ENCODE results near the gene HSPA1B.
"Not testable (repeated sequence)": the region's sequence is repeated elsewhere in the genome, so short reads cannot be mapped to it uniquely, and the experiment has no call there.

Gene HSPA1B

DNA sequence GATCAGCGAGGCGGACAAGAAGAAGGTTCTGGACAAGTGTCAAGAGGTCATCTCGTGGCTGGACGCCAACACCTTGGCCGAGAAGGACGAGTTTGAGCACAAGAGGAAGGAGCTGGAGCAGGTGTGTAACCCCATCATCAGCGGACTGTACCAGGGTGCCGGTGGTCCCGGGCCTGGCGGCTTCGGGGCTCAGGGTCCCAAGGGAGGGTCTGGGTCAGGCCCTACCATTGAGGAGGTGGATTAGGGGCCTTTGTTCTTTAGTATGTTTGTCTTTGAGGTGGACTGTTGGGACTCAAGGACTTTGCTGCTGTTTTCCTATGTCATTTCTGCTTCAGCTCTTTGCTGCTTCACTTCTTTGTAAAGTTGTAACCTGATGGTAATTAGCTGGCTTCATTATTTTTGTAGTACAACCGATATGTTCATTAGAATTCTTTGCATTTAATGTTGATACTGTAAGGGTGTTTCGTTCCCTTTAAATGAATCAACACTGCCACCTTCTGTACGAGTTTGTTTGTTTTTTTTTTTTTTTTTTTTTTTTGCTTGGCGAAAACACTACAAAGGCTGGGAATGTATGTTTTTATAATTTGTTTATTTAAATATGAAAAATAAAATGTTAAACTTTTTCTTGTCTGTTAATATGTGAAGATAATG lies 2.2 kb downstream of the HSPA1B start:
- DNase-seq (ENCODE audit: low read depth), result no peak

DNA sequence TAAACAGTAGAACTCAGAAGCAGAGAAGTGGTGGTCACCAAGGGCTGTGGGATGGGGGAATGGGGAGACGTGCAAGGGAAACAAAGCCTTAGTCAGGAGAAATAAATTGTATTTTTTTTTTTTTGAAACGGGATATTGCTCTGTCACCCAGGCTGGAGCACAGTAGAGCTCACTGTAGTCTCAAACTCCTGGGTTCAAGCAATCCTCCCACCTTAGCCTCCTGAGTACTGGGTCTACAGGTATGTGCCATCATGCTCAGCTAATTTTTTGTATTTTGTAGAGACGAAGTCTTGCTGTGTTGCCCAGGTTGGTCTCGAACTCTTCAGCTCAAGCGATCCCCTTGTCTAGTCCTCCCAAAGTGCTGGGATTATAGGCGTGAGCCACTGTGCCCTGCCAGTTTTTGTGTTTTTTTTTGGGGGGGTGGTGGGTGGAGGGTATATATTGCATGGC lies 3.4 kb downstream of the HSPA1B start:
- DNase-seq (ENCODE audit: low read depth), result no peak

- no peak for DNase-seq (ENCODE audit: low read depth)
Observed at GRCh38 chr6:31831350-31832215, 4.0 kb downstream of the HSPA1B start.

- peak; percentile 61 for DNase-seq (ENCODE audit: low read depth)
Observed at GRCh38 chr6:31834367-31835250, 7.1 kb downstream of the HSPA1B start.

DNA sequence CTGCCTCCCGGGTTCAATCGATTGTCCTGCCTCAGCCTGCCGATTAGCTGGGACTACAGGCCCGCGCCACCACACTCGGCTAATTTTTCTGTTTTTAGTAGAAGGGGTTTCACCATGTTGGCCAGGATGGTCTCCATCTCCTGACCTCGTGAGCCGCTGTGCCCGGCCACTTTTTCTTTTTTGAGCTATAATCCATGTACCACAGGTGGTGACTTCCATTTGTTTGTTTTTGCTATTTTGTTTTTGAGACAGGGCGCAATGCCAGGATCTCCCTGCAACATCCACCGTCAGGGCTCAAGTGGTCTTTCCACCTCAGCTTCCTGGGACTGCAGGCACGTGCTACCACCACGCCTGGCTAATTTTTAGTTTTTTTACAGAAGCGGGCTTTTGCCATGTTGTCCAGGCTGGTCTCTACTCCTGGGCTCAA lies 8.5 kb downstream of the HSPA1B start:
- no peak for DNase-seq (ENCODE audit: low read depth)

DNA sequence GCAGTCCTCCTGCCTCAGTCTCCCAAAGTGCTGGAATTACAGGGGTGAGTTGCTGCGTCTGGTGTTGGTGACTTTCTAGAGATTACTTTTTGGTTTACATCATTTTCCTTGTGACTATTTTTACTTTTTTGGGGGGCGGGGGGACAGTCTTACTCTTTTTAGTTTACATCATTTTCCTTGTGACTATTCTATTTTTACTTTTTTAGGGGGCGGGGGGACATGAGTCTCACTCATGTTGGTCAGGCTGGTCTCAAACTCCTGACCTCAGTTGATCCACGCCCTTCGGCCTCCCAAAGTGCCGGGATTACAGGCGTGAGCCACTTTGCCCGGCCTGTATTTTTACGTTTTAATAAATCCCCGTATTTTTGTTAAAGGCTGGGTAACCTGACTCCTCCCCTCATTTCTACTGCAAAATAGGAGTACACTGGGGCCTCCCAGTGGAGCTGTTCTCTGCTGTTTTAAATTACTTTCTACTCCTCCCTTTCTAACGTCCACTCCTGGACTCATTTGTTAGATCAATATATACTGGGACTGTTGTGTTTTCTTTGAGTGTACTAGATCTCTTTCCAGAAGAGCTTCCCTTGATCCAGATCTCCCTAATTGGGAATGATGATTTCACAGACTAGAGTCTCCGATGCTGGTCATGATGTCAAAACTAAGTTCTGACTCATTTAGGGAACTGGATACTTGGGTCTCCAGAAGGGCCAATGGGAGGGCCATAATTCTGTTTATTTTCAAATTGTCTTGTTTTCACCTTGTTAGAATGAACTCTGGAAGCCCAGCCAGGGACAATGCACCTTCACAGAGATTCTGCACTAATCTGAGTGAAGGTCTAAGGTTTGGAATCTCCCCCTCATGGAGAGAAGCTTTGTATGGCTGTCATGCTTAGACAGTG lies 9.2 kb downstream of the HSPA1B start:
- DNase-seq (ENCODE audit: low read depth), result no peak

DNA sequence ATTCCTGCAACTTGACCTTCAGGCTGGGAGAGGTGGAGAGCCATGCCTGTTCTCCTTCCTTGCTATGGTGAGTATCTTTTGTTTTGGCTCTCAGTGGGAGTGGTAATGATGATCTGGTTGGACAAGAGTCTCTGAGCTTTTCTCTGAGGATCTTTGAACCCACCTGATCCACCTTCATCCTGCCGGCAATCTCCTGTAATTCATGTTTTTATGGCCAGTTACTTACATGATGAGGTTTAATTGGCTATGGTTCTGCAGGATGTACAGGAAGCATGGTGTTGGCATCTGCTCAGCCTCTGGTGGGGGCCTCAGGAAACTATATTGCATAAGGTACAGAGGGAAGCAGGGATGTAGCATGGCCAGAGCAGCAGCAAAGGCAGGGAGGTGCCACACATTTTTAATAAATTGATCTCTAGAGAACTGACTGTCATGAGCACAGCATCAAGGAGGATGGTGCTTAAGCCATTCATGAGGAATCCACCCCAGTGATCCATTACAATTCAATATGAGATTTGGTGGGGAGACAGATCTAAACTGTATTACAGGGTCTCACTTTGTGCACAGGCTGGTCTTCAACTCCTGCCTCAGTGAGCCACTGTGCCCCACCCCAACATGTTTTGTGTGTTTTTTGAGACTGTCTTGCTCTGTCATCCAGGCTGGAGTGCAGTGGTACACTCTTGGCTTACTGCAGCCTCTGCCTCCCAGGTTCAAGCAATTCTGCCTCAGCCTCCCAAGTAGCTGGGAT lies 10.0 kb downstream of the HSPA1B start:
- no peak for DNase-seq (ENCODE audit: low read depth)

DNA sequence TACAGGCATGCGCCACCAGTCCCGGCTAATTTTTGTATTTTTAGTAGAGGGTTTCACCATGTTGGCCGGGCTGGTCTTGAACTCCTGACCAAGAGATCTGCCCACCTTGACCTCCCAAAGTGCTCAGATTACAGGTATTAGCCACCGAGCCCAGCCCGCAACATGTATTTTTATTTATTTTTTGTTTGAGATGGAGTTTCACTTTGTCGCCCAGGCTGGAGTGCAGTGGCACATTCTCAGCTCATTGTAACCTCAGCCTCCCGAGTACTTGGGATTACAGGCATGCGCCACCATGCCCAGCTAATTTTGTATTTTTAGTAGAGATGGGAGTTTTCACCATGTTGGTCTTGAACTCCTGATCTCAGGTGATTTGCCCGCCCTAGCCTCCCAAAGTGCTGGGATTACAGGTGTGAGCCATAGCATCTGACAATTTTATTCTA lies 10.6 kb downstream of the HSPA1B start:
- not testable (repeated sequence) for DNase-seq (ENCODE audit: low read depth)

GRCh38 chr6:31838968-31839367 lies 11.4 kb downstream of the HSPA1B start:
- no peak for DNase-seq (ENCODE audit: low read depth)

- DNase-seq (ENCODE audit: low read depth), result not testable (repeated sequence)
Observed at GRCh38 chr6:31839779-31840126, 12.2 kb downstream of the HSPA1B start.

- no peak for DNase-seq (ENCODE audit: low read depth)
Observed at GRCh38 chr6:31842053-31842452, 14.5 kb downstream of the HSPA1B start.

DNA sequence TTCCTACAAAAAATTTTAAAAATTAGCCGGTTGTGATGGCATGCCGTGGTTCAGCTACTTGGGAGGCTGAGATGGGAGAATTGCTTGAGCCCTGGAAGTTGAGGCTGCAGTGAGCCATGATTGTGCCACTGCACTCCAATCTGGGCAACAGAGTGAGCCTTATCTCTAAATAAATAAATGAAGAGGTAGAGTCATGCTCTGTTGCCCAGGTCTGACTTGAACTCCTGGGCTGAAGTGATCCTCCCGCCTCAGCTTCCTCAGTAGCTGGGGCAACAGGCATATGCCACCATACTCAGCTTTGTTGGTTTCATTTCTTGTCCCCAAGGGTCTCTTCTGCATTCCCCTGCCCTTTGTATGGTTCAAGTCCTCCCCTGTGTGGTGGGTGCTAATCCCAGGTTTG lies 17.0 kb downstream of the HSPA1B start:
- no peak for DNase-seq (ENCODE audit: low read depth)

DNA sequence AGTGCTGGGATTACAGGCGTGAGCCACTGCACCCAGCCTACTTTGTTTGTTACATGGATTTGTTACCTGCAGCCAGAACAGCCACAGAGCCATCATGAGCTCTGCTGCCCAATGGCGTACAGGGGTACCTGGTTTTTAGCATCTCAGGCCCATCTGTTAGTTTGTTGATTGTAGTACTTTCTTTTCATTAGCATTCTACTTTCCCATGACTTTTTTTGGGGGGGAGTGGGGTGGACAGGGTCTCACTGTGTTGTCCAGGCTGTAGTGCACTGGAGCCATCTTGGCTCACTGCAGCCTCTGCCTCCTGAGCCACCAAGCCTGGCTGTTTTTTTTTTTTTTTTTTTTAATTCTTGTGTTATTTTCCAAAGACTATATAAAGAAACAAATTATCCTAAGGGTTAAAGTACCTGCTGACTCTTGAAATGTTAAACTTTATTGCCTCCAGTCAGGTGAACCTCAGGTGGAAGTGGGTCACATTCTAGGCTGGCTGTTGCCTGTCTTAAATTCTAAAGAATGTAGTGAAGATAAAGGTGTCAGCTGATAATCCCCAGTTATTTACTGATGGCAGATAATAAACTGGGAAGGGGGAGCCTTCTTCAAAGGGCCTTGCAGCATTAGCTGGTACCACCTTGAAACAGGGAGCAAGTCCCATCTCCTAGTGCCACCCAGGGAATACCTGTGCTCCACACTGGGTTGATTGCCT lies 19.9 kb downstream of the HSPA1B start:
- no peak for DNase-seq (ENCODE audit: low read depth)

DNA sequence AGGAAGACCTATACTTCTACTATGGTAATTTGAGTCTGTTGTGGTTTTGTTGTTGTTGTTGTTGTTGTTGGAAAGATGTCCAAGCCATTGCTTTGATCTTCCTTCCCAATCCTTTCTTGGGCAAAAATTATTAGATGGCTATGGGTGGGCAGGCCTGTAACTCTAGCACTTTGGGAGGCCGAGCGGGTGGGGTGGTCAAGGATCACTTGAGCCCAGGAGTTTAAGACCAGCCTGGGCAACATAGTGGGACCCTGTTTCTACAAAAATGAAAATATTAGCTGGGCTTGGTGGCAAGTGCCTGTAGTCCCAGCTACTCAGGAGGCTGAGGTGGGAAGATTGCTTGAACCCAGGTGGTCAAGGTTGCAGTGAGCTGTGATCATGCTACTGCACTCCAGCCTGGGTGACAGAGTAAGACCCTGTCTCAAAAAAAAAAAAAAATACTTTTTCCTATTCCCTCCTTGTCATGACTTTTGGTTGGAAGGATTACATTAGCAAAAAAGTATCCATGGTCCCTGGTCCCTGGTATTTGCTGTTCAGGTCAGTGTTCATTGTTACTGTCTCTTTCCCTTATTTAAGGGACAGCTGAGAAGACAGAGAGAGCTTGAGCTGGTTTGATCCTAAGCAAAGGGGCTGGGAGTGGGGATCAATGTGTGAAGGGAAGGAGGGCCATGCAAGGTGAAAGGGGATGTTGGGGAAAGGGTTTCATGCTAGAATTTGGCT lies 23.4 kb downstream of the HSPA1B start:
- no peak for DNase-seq (ENCODE audit: low read depth)

- DNase-seq (ENCODE audit: low read depth), result no peak
Observed at GRCh38 chr6:31851485-31851832, 23.9 kb downstream of the HSPA1B start.

GRCh38 chr6:31851980-31852718 lies 24.6 kb downstream of the HSPA1B start:
- DNase-seq (ENCODE audit: low read depth), result not testable (repeated sequence)

DNA sequence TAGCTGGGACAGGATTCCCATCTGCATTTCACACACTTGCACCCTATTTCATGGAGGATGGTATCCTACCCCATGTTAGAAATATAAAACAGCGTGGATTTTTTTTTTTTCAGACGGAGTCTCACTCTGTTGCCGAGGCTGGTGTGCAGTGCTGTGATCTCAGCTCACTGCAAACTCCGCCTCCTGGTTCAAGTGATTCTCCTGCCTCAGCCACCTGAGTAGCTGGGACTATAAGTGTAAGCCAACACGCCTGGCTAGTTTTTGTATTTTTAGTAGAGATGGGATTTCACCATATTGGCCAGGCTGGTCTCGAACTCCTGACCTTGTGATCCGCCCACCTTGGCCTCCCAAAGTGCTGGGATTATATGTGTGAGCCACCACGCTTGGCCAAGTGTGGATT lies 30.2 kb downstream of the HSPA1B start:
- not testable (repeated sequence) for DNase-seq (ENCODE audit: low read depth)

- no peak for DNase-seq (ENCODE audit: low read depth)
Observed at GRCh38 chr6:31858707-31859106, 31.2 kb downstream of the HSPA1B start.

GRCh38 chr6:31859923-31860322 lies 32.4 kb downstream of the HSPA1B start:
- no peak for DNase-seq (ENCODE audit: low read depth)

All from stimulated activated CD8-positive, alpha-beta memory T cell treated with anti-CD3 and anti-CD28 coated beads, Interleukin-12 subunit alpha, Interleukin-12 subunit beta, amount 100 ng/mL, for 4 hours (primary cell).